HepG2 (cell line): ENCODE results near the gene SFI1. TPM values are rescaled to one million over a fixed set of nuclear protein-coding genes. Genes with fewer than 3 reads are reported as not detected.

ENCODE experiments used
- ATAC-seq: fragments of 200-7000 bp; cut with Tn5 transposase; 3 replicates; pipeline ENCODE4 v1.9.1; 2020; ENCODE audit warnings: mild to moderate bottlenecking, moderate library complexity
- BruUV-seq: library from RNA; stranded (reverse); fragments of 400-500 nt; replicated peaks from 2 replicates; lab custom pipeline; 2021; lab: Mats Ljungman, UMichigan
- CTCF ChIA-PET: fragments of 300-600 bp; formaldehyde crosslinking; extraction: SDS; loops from one replicate; lab custom pipeline; 2021; ENCODE audit warnings: low total read pairs, inconsistent platforms, low intra/inter-chr PET ratio; lab: Yijun Ruan, JAX
- POLR2A ChIA-PET: fragments of 350-600 bp; sonication (Branson Sonifier 250); formaldehyde crosslinking; loops from one replicate; lab custom pipeline; 2020; ENCODE audit warnings: antibody characterized with exemption, inconsistent platforms; lab: Yijun Ruan, JAX
- DNase-seq: peaks from one replicate; pipeline ENCODE4 v3.0.0-alpha.2; 2015; ENCODE audit warnings: low spot score
- FAIRE-seq: peaks from 3 replicates; lab custom pipeline; 2011; peaks lifted over from hg19 to GRCh38; lab: Jason Lieb, UNC
- H2AFZ ChIP-seq: one replicate; pipeline ENCODE4 v1.6.1; 2011; ENCODE audit warnings: low read length, inconsistent platforms
- H3K27ac ChIP-seq: fragments of 300-600 bp; 3 replicates; pipeline ENCODE4 v1.8.0; 2011; ENCODE audit warnings: mixed run types, mild to moderate bottlenecking, mixed read lengths, low read length, inconsistent platforms; ENCODE audit not compliant: insufficient read depth; ENCODE audit errors: extremely low read length
- H3K27me3 ChIP-seq, 2 experiments: fragments of 200-600 bp in 1 of 2; 2 replicates in 1 of 2; 3 replicates in 1 of 2; pipeline versions ENCODE4 v1.6.0 to v1.8.0; 2011; ENCODE audit warnings: low read length in 2 of 2, mild to moderate bottlenecking in 2 of 2, moderate library complexity in 2 of 2, inconsistent platforms in 1 of 2; ENCODE audit not compliant: insufficient read depth in 2 of 2, control insufficient read depth in 1 of 2
- H3K36me3 ChIP-seq, 2 experiments: fragments of 200-600 bp in 1 of 2; replicated peaks in 1 of 2; 2 replicates in 1 of 2; 3 replicates in 1 of 2; pipeline versions ENCODE4 v1.5.1 to v1.8.0; 2011; ENCODE audit warnings: low read length in 2 of 2, inconsistent platforms in 1 of 2; ENCODE audit not compliant: insufficient read depth in 2 of 2, control insufficient read depth in 1 of 2
- H3K4me1 ChIP-seq: 2 replicates; pipeline ENCODE4 v1.5.1; 2012; ENCODE audit warnings: low read length, inconsistent platforms; ENCODE audit not compliant: insufficient read depth
- H3K4me2 ChIP-seq: 2 replicates; pipeline ENCODE4 v1.6.0; 2011; ENCODE audit warnings: low read depth, low read length, inconsistent platforms
- H3K4me3 ChIP-seq, 3 experiments: fragments of 200-600 bp in 1 of 3; sonication (generic), shearing (Covaris generic) in 1 of 3; replicated peaks in 1 of 3; 2 replicates each; pipeline ENCODE4 v1.5.1; 2011 to 2016; ENCODE audit warnings: low read length in 3 of 3, inconsistent platforms in 2 of 3, low read depth in 2 of 3, mild to moderate bottlenecking in 2 of 3, control low read depth in 1 of 3, mixed read lengths in 1 of 3; ENCODE audit not compliant: insufficient read depth in 1 of 3
- H3K79me2 ChIP-seq: one replicate; pipeline ENCODE4 v1.6.1; 2011; ENCODE audit warnings: low read length, inconsistent platforms; ENCODE audit not compliant: insufficient read depth
- H3K9ac ChIP-seq: 2 replicates; pipeline ENCODE4 v1.6.0; 2011; ENCODE audit warnings: mild to moderate bottlenecking, low read depth, low read length, inconsistent platforms; ENCODE audit not compliant: insufficient read depth
- H3K9me3 ChIP-seq: 2 replicates; pipeline ENCODE4 v1.5.1; 2012; ENCODE audit warnings: mild to moderate bottlenecking, low read length
- H4K20me1 ChIP-seq: 2 replicates; pipeline ENCODE4 v1.6.0; 2011; ENCODE audit warnings: inconsistent platforms, mild to moderate bottlenecking, low read length, moderate library complexity; ENCODE audit not compliant: insufficient read depth
- AKAP8 ChIP-seq: sonication (generic); formaldehyde crosslinking; IDR thresholded peaks from 2 replicates; pipeline ENCODE4 v1.5.1; 2020; ENCODE audit warnings: mild to moderate bottlenecking, missing genetic modification reagents
- ARID3A ChIP-seq: IDR thresholded peaks from 2 replicates; pipeline ENCODE4 v1.6.1; 2012; ENCODE audit warnings: low read depth, low read length, improper control_type of control experiment
- BCL3 ChIP-seq: sonication (generic); formaldehyde crosslinking; IDR thresholded peaks from 2 replicates; pipeline ENCODE4 v1.5.1; 2020; ENCODE audit warnings: mild to moderate bottlenecking, missing genetic modification reagents, moderate library complexity
- BRD4 ChIP-seq: sonication (generic); formaldehyde crosslinking; IDR thresholded peaks from 2 replicates; pipeline ENCODE4 v1.4.0; 2020; ENCODE audit warnings: missing genetic modification reagents
- GTF3A ChIP-seq: sonication (generic); formaldehyde crosslinking; conservative IDR thresholded peaks from 2 replicates; pipeline ENCODE4 v1.4.0; 2020; ENCODE audit warnings: mild to moderate bottlenecking, missing genetic modification reagents
- MEIS2 ChIP-seq: sonication (generic); formaldehyde crosslinking; IDR thresholded peaks from 2 replicates; pipeline ENCODE4 v1.9.0; 2021; ENCODE audit warnings: mild to moderate bottlenecking, missing genetic modification reagents
- MYNN ChIP-seq: sonication (generic); formaldehyde crosslinking; IDR thresholded peaks from 2 replicates; pipeline ENCODE4 v1.4.0; 2020; ENCODE audit warnings: mild to moderate bottlenecking, low read depth, missing genetic modification reagents
- MZF1 ChIP-seq: sonication (generic); formaldehyde crosslinking; IDR thresholded peaks from 2 replicates; pipeline ENCODE4 v1.8.1; 2023; ENCODE audit warnings: mild to moderate bottlenecking, missing genetic modification reagents, borderline replicate concordance
- NR2F6 ChIP-seq, 2 experiments: IDR thresholded peaks; 2 replicates each; pipeline ENCODE4 v1.6.1; 2016; ENCODE audit warnings: antibody characterized with exemption in 1 of 2, mild to moderate bottlenecking in 1 of 2
- RBAK ChIP-seq: sonication (generic); formaldehyde crosslinking; IDR thresholded peaks from 2 replicates; pipeline ENCODE4 v1.5.1; 2020; ENCODE audit warnings: mild to moderate bottlenecking, missing genetic modification reagents
- RELA ChIP-seq: sonication (generic); formaldehyde crosslinking; IDR thresholded peaks from 2 replicates; pipeline ENCODE4 v1.4.0; 2020; ENCODE audit warnings: missing genetic modification reagents
- SMC3 ChIP-seq: IDR thresholded peaks from 2 replicates; pipeline ENCODE4 v1.6.1; 2011; ENCODE audit warnings: low read length, improper control_type of control experiment
- SOX6 ChIP-seq, 2 experiments: fragments of 450-650 bp in 1 of 2; sonication (generic) in 1 of 2; formaldehyde crosslinking in 1 of 2; IDR thresholded peaks; 2 replicates each; pipeline versions ENCODE4 v1.4.0 to v1.6.1; 2017 to 2020; ENCODE audit warnings: antibody characterized with exemption in 1 of 2, mild to moderate bottlenecking in 1 of 2, missing genetic modification reagents in 1 of 2
- ZNF468 ChIP-seq: sonication (generic); formaldehyde crosslinking; IDR thresholded peaks from 2 replicates; pipeline ENCODE4 v1.8.0; 2022; ENCODE audit warnings: mild to moderate bottlenecking, moderate library complexity, missing genetic modification reagents
- ZNF670 ChIP-seq: sonication (generic); formaldehyde crosslinking; IDR thresholded peaks from 2 replicates; pipeline ENCODE4 v1.8.0; 2022; ENCODE audit warnings: mild to moderate bottlenecking, missing genetic modification reagents, borderline replicate concordance
- ZNF749 ChIP-seq: sonication (generic); formaldehyde crosslinking; IDR thresholded peaks from 2 replicates; pipeline ENCODE4 v1.8.0; 2022; ENCODE audit warnings: mild to moderate bottlenecking, missing genetic modification reagents, moderate library complexity, borderline replicate concordance
- ZNF770 ChIP-seq: sonication (generic); formaldehyde crosslinking; IDR thresholded peaks from 2 replicates; pipeline ENCODE4 v1.5.0; 2020; ENCODE audit warnings: mild to moderate bottlenecking, missing genetic modification reagents
- WGBS: methylation state at CpG from one replicate; pipeline ENCODE4 v1.1.6; 2017; ENCODE audit warnings: low lambda C conversion rate; 5-methylcytosine and 5-hydroxymethylcytosine counted together
- in situ Hi-C: cut with HindIII; loops from 2 replicates; pipeline ENCODE4 v1.10.0; 2017; ENCODE audit warnings: low pct_unique_long_range_greater_than_20kb; ENCODE audit not compliant: extremely low pct_ligation_motif_present
- intact Hi-C: fragments of 100-400 bp; cut with micrococcal nuclease; formaldehyde crosslinking; loops from one replicate; pipeline ENCODE4 v1.10.0; 2022; ENCODE audit not compliant: unreplicated experiment
- polyA plus RNA-seq, 8 experiments: library from polyadenylated mRNA; depleted of rRNA in 3 of 8; stranded (reverse) in 7 of 8; unstranded in 1 of 8; fragments of >200 nt; fragmentation: Illumina TruSeq in 4 of 8; extraction: Trizol in 4 of 8; gene quantifications; 2 replicates each; pipeline versions ENCODE4 v1.2.1 to v1.2.3, GENCODE V29; 2011 to 2016; ENCODE audit warnings: low read depth in 4 of 8, missing spikeins in 1 of 8, mixed read lengths in 1 of 8; ENCODE audit not compliant: insufficient read depth in 1 of 8
- total RNA-seq, 5 experiments: library from RNA; depleted of rRNA; stranded (reverse); fragments of >200 nt; fragmentation: Illumina TruSeq; extraction: Trizol; gene quantifications; 2 replicates each; pipeline ENCODE4 v1.2.3, GENCODE V29; 2016; ENCODE audit warnings: low read depth in 1 of 5

SFI1 gene
- total and polyA plus RNA-seq, 2 of the 13 experiments (the other 11 are each of a cell fraction or from before 2014, with no cell fraction given): 20.5 to 40.1 TPM

GRCh38 chr22:31533374-31533773, 37.0 kb downstream of the SFI1 start:
- no peak overlapping the region for H3K4me3 ChIP-seq
- ATAC-seq (no peak), FAIRE-seq (no peak), DNase-seq (no peak)
- H3K9me3 ChIP-seq: no peaks in the 10 kb centered on the region
- POLR2A ChIA-PET: no interaction called here
- in situ Hi-C loops: no loop called here
- H2AFZ ChIP-seq: no peak overlapping the region
- H3K27ac ChIP-seq: peak overlapping the region; percentile 24
- peaks cover 37% of the 10 kb centered on the region for H3K4me1 ChIP-seq
- CTCF ChIA-PET: no interaction called here
- intact Hi-C loops: no loop called here
- BruUV-seq: no TSS peak
- H3K27me3 ChIP-seq: no peaks in the 10 kb centered on the region
- no peaks in the 10 kb centered on the region for H3K36me3 ChIP-seq
- no peaks in the 10 kb centered on the region for H4K20me1 ChIP-seq
- H3K79me2 ChIP-seq: no peaks in the 10 kb centered on the region
- H3K4me2 ChIP-seq: no peak overlapping the region
- WGBS: 71% methylated on average over 5 of the region's 5 CpGs
- H3K9ac ChIP-seq: no peak overlapping the region
- TF ChIP-seq GTF3A (CRISPR knock-in tag) (no peak), NR2F6 (IDR thresholded peaks at IDR 0.05) (no peak), NR2F6 (CRISPR knock-in tag; IDR thresholded peaks at IDR 0.05) (no peak), ZNF749 (CRISPR knock-in tag) (no peak), MEIS2 (CRISPR knock-in tag) (no peak), ZNF468 (no peak), MYNN (CRISPR knock-in tag) (no peak), RBAK (CRISPR knock-in tag) (no peak), AKAP8 (no peak), MZF1 (no peak), ARID3A (no peak), ZNF670 (no peak), SOX6 (IDR thresholded peaks at IDR 0.05) (no peak), SOX6 (CRISPR knock-in tag; IDR thresholded peaks at IDR 0.05) (peak; percentile 38; the same call in 1 of the 2 replicates), RELA (no peak), ZNF770 (peak; percentile 87; the same call in 1 of the 2 replicates), SMC3 (no peak), BRD4 (no peak), BCL3 (CRISPR knock-in tag) (no peak)
